Nephron progenitor cell (in vitro differentiated cells): ENCODE data around the gene MED13.
A peak's percentile ranks its signal among the peaks of the same experiment; 100 is the strongest.

ENCODE experiments used
- DNase-seq: peaks from one replicate; pipeline ENCODE4 v3.0.0; 2021
- H3K27ac Mint-ChIP-seq: 2 replicates; pipeline ENCODE4 v1.8.0; 2021; ENCODE audit warnings: mild to moderate bottlenecking, moderate library complexity, mixed read lengths
- H3K27me3 Mint-ChIP-seq: 2 replicates; pipeline ENCODE4 v1.8.0; 2021; ENCODE audit warnings: mild to moderate bottlenecking, low read depth, mixed read lengths; ENCODE audit not compliant: poor library complexity
- H3K36me3 Mint-ChIP-seq: 2 replicates; pipeline ENCODE4 v1.8.0; 2021; ENCODE audit warnings: low read depth, mixed read lengths
- H3K4me1 Mint-ChIP-seq: 2 replicates; pipeline ENCODE4 v1.8.0; 2021; ENCODE audit warnings: mixed read lengths
- H3K4me3 Mint-ChIP-seq: 2 replicates; pipeline ENCODE4 v1.8.0; 2021; ENCODE audit warnings: mild to moderate bottlenecking, moderate library complexity, mixed read lengths
- H3K9me3 Mint-ChIP-seq: 2 replicates; pipeline ENCODE4 v1.8.0; 2021; ENCODE audit warnings: mild to moderate bottlenecking, moderate library complexity, mixed read lengths
- TF ChIP-seq, protein P1 (sequence below): fragments of 200-600 bp; sonication (generic); IDR thresholded peaks from 2 replicates; pipeline ENCODE4 v1.5.0; 2021; ENCODE audit warnings: antibody characterized with exemption

Gene MED13

DNA sequence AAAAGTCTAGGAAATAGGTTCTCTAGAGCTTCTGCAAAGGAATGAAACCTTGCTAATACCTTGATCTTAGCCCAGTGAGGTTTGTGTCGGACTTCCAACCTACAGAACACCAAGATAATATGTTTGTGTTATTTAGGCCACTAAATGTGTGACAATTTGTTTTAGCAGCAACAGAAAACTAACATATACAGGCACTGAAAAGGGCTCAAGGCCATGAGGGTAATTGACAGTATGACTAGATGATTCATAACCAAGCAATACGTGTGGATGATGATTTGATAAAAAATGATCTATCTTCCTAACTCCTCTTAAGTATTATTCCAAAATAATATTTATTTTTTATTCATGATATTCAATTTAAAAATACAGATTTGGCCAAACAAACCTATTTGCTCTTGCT, 27.7 kb upstream of the MED13 start:
- no peak for DNase-seq
- Mint-ChIP-seq H3K4me3 (no peak overlapping the region), H3K27ac (no peak overlapping the region), H3K36me3 (no peaks in the 10 kb centered on the region), H3K9me3 (no peaks in the 10 kb centered on the region), H3K4me1 (peaks cover 31% of the 10 kb centered on the region), H3K27me3 (peaks cover 3% of the 10 kb centered on the region)
- TF ChIP-seq, protein P1, sequence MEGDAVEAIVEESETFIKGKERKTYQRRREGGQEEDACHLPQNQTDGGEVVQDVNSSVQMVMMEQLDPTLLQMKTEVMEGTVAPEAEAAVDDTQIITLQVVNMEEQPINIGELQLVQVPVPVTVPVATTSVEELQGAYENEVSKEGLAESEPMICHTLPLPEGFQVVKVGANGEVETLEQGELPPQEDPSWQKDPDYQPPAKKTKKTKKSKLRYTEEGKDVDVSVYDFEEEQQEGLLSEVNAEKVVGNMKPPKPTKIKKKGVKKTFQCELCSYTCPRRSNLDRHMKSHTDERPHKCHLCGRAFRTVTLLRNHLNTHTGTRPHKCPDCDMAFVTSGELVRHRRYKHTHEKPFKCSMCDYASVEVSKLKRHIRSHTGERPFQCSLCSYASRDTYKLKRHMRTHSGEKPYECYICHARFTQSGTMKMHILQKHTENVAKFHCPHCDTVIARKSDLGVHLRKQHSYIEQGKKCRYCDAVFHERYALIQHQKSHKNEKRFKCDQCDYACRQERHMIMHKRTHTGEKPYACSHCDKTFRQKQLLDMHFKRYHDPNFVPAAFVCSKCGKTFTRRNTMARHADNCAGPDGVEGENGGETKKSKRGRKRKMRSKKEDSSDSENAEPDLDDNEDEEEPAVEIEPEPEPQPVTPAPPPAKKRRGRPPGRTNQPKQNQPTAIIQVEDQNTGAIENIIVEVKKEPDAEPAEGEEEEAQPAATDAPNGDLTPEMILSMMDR, result no peak

DNA sequence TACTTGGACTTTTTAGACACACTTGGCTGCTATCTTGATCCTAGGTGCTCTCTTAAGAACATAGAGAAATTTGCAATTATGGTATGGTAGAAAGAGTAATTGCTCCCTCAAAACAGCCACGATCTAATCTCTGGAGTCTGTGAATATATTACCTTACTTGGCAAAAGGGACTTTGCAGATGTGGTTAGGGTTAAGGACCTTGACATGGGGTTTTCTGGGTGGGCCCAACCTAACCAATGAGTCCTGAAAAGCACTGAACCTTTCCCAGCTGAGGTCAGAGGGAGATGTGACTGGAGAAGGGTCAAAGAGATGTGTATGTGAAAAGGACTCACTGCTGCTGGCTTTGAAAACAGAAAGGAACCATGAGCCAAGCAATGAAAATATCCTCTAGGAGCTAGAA, 26.7 kb upstream of the MED13 start:
- no peak for DNase-seq
- TF ChIP-seq, protein P1, result no peak
- no peaks in the 10 kb centered on the region for H3K9me3 Mint-ChIP-seq
- H3K4me1 Mint-ChIP-seq, result peaks cover 31% of the 10 kb centered on the region
- peaks cover 3% of the 10 kb centered on the region for H3K27me3 Mint-ChIP-seq
- H3K36me3 Mint-ChIP-seq, result no peaks in the 10 kb centered on the region
- H3K27ac Mint-ChIP-seq, result peak overlapping the region; percentile 47
- H3K4me3 Mint-ChIP-seq, result no peak overlapping the region

DNA sequence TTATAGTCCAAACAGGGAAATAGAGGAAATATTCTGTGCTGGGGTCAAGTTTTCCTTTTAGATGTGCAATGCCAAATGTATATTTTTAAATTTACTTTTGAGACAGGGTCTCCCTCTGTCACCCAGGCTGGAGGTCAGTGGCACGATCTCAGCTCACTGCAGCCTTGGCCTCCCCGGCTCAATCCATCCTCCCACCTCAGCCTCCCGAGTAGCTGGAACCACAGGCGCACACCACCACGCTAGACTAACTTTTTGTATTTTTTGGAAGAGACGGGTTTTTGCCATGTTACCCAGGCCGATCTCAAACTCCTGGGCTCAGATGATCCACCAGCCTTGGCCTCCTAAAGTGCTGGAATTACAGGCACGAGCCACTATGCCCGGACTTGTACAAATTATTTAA, 25.8 kb upstream of the MED13 start:
- TF ChIP-seq, protein P1, result no peak
- no peak overlapping the region for H3K4me3 Mint-ChIP-seq
- H3K36me3 Mint-ChIP-seq, result no peaks in the 10 kb centered on the region
- H3K4me1 Mint-ChIP-seq, result peaks cover 24% of the 10 kb centered on the region
- no peak overlapping the region for H3K27ac Mint-ChIP-seq
- no peak for DNase-seq
- H3K9me3 Mint-ChIP-seq, result no peaks in the 10 kb centered on the region
- H3K27me3 Mint-ChIP-seq, result peaks cover 5% of the 10 kb centered on the region

DNA sequence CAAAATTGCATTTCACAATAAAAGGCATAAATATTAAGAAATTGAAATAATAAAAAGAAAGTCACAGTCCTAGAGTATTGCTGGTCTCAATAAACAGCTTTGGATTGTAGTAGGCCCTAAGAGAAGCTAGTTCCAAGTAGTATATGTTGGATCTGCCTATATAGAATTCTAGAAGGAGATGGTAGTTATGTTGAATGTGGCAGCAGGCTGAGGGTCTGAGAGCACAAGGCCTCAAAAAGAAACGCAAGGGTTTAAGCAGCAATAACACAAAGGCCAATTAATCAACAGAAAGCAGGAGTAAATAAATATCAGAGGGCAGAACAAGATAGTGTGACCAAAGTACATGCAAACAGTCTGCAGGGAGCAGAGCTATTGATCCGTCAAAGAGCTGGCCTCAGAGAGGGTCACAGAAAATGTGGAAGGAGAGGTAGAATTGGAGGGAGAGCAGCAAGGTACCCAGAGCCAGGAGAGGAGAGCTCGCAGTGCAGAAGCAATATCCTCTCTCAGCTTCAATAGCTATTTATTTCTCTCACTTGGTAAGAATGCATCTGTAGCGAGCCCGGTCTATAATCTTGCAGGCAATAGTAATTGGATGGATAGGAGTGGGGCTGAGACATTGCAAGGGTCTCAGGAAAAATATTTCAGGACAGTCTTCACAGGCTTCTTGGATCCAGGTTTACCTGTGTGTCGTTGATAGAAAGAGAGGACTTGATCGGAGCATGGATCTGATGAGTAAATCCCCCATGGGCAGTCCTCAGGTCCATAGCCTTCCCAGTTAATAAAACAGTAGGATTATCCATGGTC, 25.1 kb upstream of the MED13 start:
- Mint-ChIP-seq H3K9me3 (no peaks in the 10 kb centered on the region), H3K4me3 (no peak overlapping the region), H3K27me3 (peaks cover 6% of the 10 kb centered on the region), H3K27ac (peak overlapping the region; percentile 38), H3K4me1 (peaks cover 23% of the 10 kb centered on the region), H3K36me3 (no peaks in the 10 kb centered on the region)
- TF ChIP-seq, protein P1, result no peak
- no peak for DNase-seq

DNA sequence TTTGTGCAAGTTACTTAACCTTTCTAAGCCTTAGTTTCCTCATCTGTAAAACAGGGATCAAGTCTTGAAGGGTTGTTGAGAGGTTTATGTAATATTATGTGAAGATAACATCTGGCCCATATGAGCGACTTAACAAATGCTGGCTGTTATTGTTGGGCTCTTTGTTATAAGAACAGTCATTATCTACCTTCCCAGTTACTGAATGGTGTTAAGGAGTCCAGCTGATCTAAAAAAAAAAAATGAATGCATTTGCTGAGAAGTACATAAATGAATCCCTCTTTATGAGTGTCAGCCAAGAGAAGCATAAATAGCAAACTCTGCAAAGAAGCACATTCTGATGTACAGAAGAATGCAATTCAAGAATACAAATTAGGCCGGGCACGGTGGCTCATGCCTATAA, 24.3 kb upstream of the MED13 start:
- no peaks in the 10 kb centered on the region for H3K36me3 Mint-ChIP-seq

More for the DNA sequence above, 24.3 kb upstream of the MED13 start:
- DNase-seq, result no peak
- Mint-ChIP-seq H3K27ac (no peak overlapping the region), H3K4me3 (no peak overlapping the region), H3K4me1 (peaks cover 23% of the 10 kb centered on the region), H3K27me3 (peaks cover 6% of the 10 kb centered on the region), H3K9me3 (no peaks in the 10 kb centered on the region)
- TF ChIP-seq, protein P1, result no peak
